HUES6 (cell line): ENCODE measurements around the gene MYO7A.

Source experiments
- H3K27ac ChIP-seq: 2 replicates; pipeline ENCODE4 v1.7.0; 2013; ENCODE audit warnings: low read depth, mild to moderate bottlenecking, low read length, inconsistent platforms
- H3K27me3 ChIP-seq: 2 replicates; pipeline ENCODE4 v1.6.1; 2013; ENCODE audit warnings: low read length; ENCODE audit not compliant: control insufficient read depth, insufficient read depth
- H3K36me3 ChIP-seq: 2 replicates; pipeline ENCODE4 v1.6.1; 2013; ENCODE audit warnings: low read length; ENCODE audit not compliant: control insufficient read depth, insufficient read depth
- H3K4me1 ChIP-seq: 2 replicates; pipeline ENCODE4 v1.6.1; 2013; ENCODE audit warnings: low read length; ENCODE audit not compliant: control insufficient read depth, insufficient read depth
- H3K4me3 ChIP-seq: 2 replicates; pipeline ENCODE4 v1.5.1; 2013; ENCODE audit warnings: low read depth, low read length
- H3K9ac ChIP-seq: one replicate; pipeline ENCODE4 v1.6.1; 2013; ENCODE audit warnings: mild to moderate bottlenecking, low read length
- H3K9me3 ChIP-seq: 2 replicates; pipeline ENCODE4 v1.6.1; 2013; ENCODE audit warnings: low read depth, low read length; ENCODE audit not compliant: control insufficient read depth, insufficient read depth

MYO7A gene

GRCh38 chr11:77104727-77105126 is 23.3 kb upstream of the MYO7A start:
- H3K9ac ChIP-seq = no peak overlapping the region
- no peaks in the 10 kb centered on the region for H3K4me1 ChIP-seq
- H3K27me3 ChIP-seq = no peaks in the 10 kb centered on the region
- no peaks in the 10 kb centered on the region for H3K36me3 ChIP-seq
- no peaks in the 10 kb centered on the region for H3K9me3 ChIP-seq
- H3K4me3 ChIP-seq = no peak overlapping the region
- no peak overlapping the region for H3K27ac ChIP-seq

GRCh38 chr11:77106321-77106720 is 21.7 kb upstream of the MYO7A start:
- Histone ChIP-seq H3K27ac (no peak overlapping the region), H3K27me3 (no peaks in the 10 kb centered on the region), H3K4me1 (no peaks in the 10 kb centered on the region), H3K36me3 (no peaks in the 10 kb centered on the region), H3K9me3 (no peaks in the 10 kb centered on the region), H3K9ac (no peak overlapping the region), H3K4me3 (no peak overlapping the region)

GRCh38 chr11:77106759-77107158 is 21.3 kb upstream of the MYO7A start:
- H3K9ac ChIP-seq = no peak overlapping the region
- H3K36me3 ChIP-seq = no peaks in the 10 kb centered on the region
- H3K27me3 ChIP-seq = no peaks in the 10 kb centered on the region
- H3K4me3 ChIP-seq = no peak overlapping the region
- no peak overlapping the region for H3K27ac ChIP-seq
- no peaks in the 10 kb centered on the region for H3K9me3 ChIP-seq
- no peaks in the 10 kb centered on the region for H3K4me1 ChIP-seq

- no peaks in the 10 kb centered on the region for H3K27me3 ChIP-seq
- no peaks in the 10 kb centered on the region for H3K9me3 ChIP-seq
- H3K9ac ChIP-seq = no peak overlapping the region
- H3K27ac ChIP-seq = no peak overlapping the region
- H3K4me1 ChIP-seq = peaks cover 1% of the 10 kb centered on the region; the same call in 1 of the 2 replicates
- no peak overlapping the region for H3K4me3 ChIP-seq
- no peaks in the 10 kb centered on the region for H3K36me3 ChIP-seq
Observed at GRCh38 chr11:77107950-77108349, 20.1 kb upstream of the MYO7A start.

- H3K27ac ChIP-seq = no peak overlapping the region
- no peak overlapping the region for H3K9ac ChIP-seq
- no peaks in the 10 kb centered on the region for H3K27me3 ChIP-seq
- no peaks in the 10 kb centered on the region for H3K9me3 ChIP-seq
- H3K36me3 ChIP-seq = no peaks in the 10 kb centered on the region
- H3K4me1 ChIP-seq = peaks cover 6% of the 10 kb centered on the region; the same call in 1 of the 2 replicates
- H3K4me3 ChIP-seq = no peak overlapping the region
Observed at GRCh38 chr11:77108436-77108835, 19.6 kb upstream of the MYO7A start.

- Histone ChIP-seq H3K4me1 (peaks cover 6% of the 10 kb centered on the region; the same call in 1 of the 2 replicates), H3K27me3 (no peaks in the 10 kb centered on the region), H3K27ac (no peak overlapping the region), H3K9ac (no peak overlapping the region), H3K36me3 (no peaks in the 10 kb centered on the region), H3K9me3 (no peaks in the 10 kb centered on the region), H3K4me3 (no peak overlapping the region)
Observed at GRCh38 chr11:77109236-77110019, 18.6 kb upstream of the MYO7A start.

GRCh38 chr11:77110836-77111235 is 17.2 kb upstream of the MYO7A start:
- no peaks in the 10 kb centered on the region for H3K9me3 ChIP-seq
- no peak overlapping the region for H3K4me3 ChIP-seq
- peaks cover 6% of the 10 kb centered on the region; the same call in 1 of the 2 replicates for H3K4me1 ChIP-seq
- H3K9ac ChIP-seq = no peak overlapping the region
- H3K36me3 ChIP-seq = no peaks in the 10 kb centered on the region
- H3K27ac ChIP-seq = no peak overlapping the region
- H3K27me3 ChIP-seq = no peaks in the 10 kb centered on the region

GRCh38 chr11:77111277-77111676 is 16.8 kb upstream of the MYO7A start:
- Histone ChIP-seq H3K36me3 (no peaks in the 10 kb centered on the region), H3K4me1 (peaks cover 6% of the 10 kb centered on the region; the same call in 1 of the 2 replicates), H3K9me3 (no peaks in the 10 kb centered on the region)

GRCh38 chr11:77111946-77112345 is 16.1 kb upstream of the MYO7A start:
- H3K36me3 ChIP-seq = no peaks in the 10 kb centered on the region
- peaks cover 6% of the 10 kb centered on the region; the same call in 1 of the 2 replicates for H3K4me1 ChIP-seq
- no peaks in the 10 kb centered on the region for H3K27me3 ChIP-seq
- H3K27ac ChIP-seq = no peak overlapping the region
- H3K9me3 ChIP-seq = no peaks in the 10 kb centered on the region
- no peak overlapping the region for H3K9ac ChIP-seq
- H3K4me3 ChIP-seq = no peak overlapping the region

More at GRCh38 chr11:77111277-77111676, 16.8 kb upstream of the MYO7A start:
- no peaks in the 10 kb centered on the region for H3K27me3 ChIP-seq
- H3K9ac ChIP-seq = no peak overlapping the region
- H3K27ac ChIP-seq = no peak overlapping the region
- H3K4me3 ChIP-seq = no peak overlapping the region

- Histone ChIP-seq H3K9me3 (no peaks in the 10 kb centered on the region), H3K27me3 (no peaks in the 10 kb centered on the region), H3K27ac (no peak overlapping the region), H3K4me1 (peaks cover 6% of the 10 kb centered on the region; the same call in 1 of the 2 replicates), H3K4me3 (no peak overlapping the region), H3K36me3 (no peaks in the 10 kb centered on the region), H3K9ac (no peak overlapping the region)
Observed at GRCh38 chr11:77112641-77113381, 15.2 kb upstream of the MYO7A start.
